Calu3 (cell line): ENCODE data around the gene MCM7. TPM values are rescaled to one million over a fixed set of nuclear protein-coding genes. Genes with fewer than 3 reads are reported as not detected.
A peak's percentile ranks its signal among the peaks of the same experiment; 100 is the strongest.

Experiments used
- BruUV-seq: library from RNA; stranded (reverse); fragments of 400-500 nt; replicated peaks from 2 replicates; lab custom pipeline; 2021; lab: Mats Ljungman, UMichigan
- CTCF ChIA-PET: fragments of 300-600 bp; sonication (Branson Sonifier 250); formaldehyde crosslinking; loops from one replicate; lab custom pipeline; 2022; ENCODE audit warnings: antibody characterized with exemption; lab: Charles Lee
- DNase-seq: peaks from one replicate; pipeline ENCODE4 v3.0.0; 2022
- H3K27ac Mint-ChIP-seq: one replicate; pipeline ENCODE4 v1.8.0; 2022; ENCODE audit warnings: mixed read lengths; ENCODE audit not compliant: unreplicated experiment
- H3K27me3 Mint-ChIP-seq: one replicate; pipeline ENCODE4 v1.8.0; 2022; ENCODE audit warnings: mixed read lengths; ENCODE audit not compliant: unreplicated experiment
- H3K36me3 Mint-ChIP-seq: one replicate; pipeline ENCODE4 v1.8.0; 2022; ENCODE audit warnings: mild to moderate bottlenecking, moderate library complexity, mixed read lengths; ENCODE audit not compliant: insufficient read depth, unreplicated experiment
- H3K4me1 Mint-ChIP-seq: one replicate; pipeline ENCODE4 v1.8.0; 2022; ENCODE audit warnings: mild to moderate bottlenecking, low read depth, mixed read lengths; ENCODE audit not compliant: unreplicated experiment
- H3K4me3 Mint-ChIP-seq: one replicate; pipeline ENCODE4 v1.8.0; 2022; ENCODE audit warnings: mild to moderate bottlenecking, low read depth, moderate library complexity, mixed read lengths; ENCODE audit not compliant: unreplicated experiment
- H3K9me3 Mint-ChIP-seq: one replicate; pipeline ENCODE4 v1.8.0; 2022; ENCODE audit warnings: low read depth, mixed read lengths; ENCODE audit not compliant: unreplicated experiment
- CTCF ChIP-seq: fragments of 200-600 bp; IDR thresholded peaks from one replicate; pipeline ENCODE4 v1.8.0; 2022; ENCODE audit warnings: antibody characterized with exemption; ENCODE audit not compliant: unreplicated experiment
- intact Hi-C: fragments of 100-400 bp; cut with micrococcal nuclease; formaldehyde crosslinking; loops from one replicate; pipeline ENCODE4 v1.10.0; 2022; ENCODE audit not compliant: unreplicated experiment
- total RNA-seq: library from RNA; stranded (reverse); gene quantifications from 2 replicates; pipeline ENCODE4 v1.2.3, GENCODE V29; 2022

MCM7 gene
- total RNA-seq, 1 experiment from 2014 or later: 122 TPM

- peak within 1 kb of the TSS; percentile 9 for H3K27ac Mint-ChIP-seq
- BruUV-seq: TSS peak; percentile 12
- intact Hi-C loops: no loop called here
These were observed 12.4 kb downstream of the MCM7 start, which contains the start of gene COPS6 for GRCh38 chr7:100088621-100089457. Gene COPS6, plus strand, starts transcription at chr7:100088969. Its CDS starts 22 bp downstream, at chr7:100088991.

GRCh38 chr7:100088095-100088620 is 13.0 kb downstream of the MCM7 start:
- TF ChIP-seq CTCF: no peak
- Mint-ChIP-seq H3K27me3 (no peaks in the 10 kb centered on the region), H3K36me3 (peaks cover 47% of the 10 kb centered on the region), H3K4me3 (peak overlapping the region; percentile 79), H3K9me3 (no peaks in the 10 kb centered on the region), H3K4me1 (peaks cover 13% of the 10 kb centered on the region), H3K27ac (no peak overlapping the region)
- CTCF ChIA-PET: interaction anchor here (0.7 kb wide), 1 partner anchor 8 kb away, joined by 3 read pairs; no protein-coding TSS in a partner anchor
- no peak for DNase-seq
- intact Hi-C loops: no loop called here
- no TSS peak for BruUV-seq

More at GRCh38 chr7:100088621-100089457, 12.4 kb downstream of the MCM7 start, which contains the start of gene COPS6:
- no peak for TF ChIP-seq CTCF
- DNase-seq: peak; percentile 88
- Mint-ChIP-seq H3K9me3 (no peaks in the 10 kb centered on the region), H3K36me3 (peaks cover 52% of the 10 kb centered on the region), H3K4me1 (peaks cover 11% of the 10 kb centered on the region), H3K4me3 (peak within 1 kb of the TSS; percentile 79), H3K27me3 (no peaks in the 10 kb centered on the region)
- CTCF ChIA-PET: interaction anchor here (0.7 kb wide), 1 partner anchor 9 kb away, joined by 3 read pairs; no protein-coding TSS in a partner anchor

GRCh38 chr7:100087055-100087750 is 14.0 kb downstream of the MCM7 start:
- H3K9me3 Mint-ChIP-seq: no peaks in the 10 kb centered on the region
- intact Hi-C loops: no loop called here
- no peaks in the 10 kb centered on the region for H3K27me3 Mint-ChIP-seq
- H3K36me3 Mint-ChIP-seq: peaks cover 43% of the 10 kb centered on the region
- TF ChIP-seq CTCF: no peak
- CTCF ChIA-PET: no interaction called here
- BruUV-seq: no TSS peak
- H3K4me1 Mint-ChIP-seq: peaks cover 22% of the 10 kb centered on the region
- no peak for DNase-seq
- H3K4me3 Mint-ChIP-seq: no peak overlapping the region
- no peak overlapping the region for H3K27ac Mint-ChIP-seq

- no peak for DNase-seq
- BruUV-seq: no TSS peak
- Mint-ChIP-seq H3K36me3 (peaks cover 41% of the 10 kb centered on the region), H3K4me1 (peaks cover 22% of the 10 kb centered on the region), H3K4me3 (no peak overlapping the region), H3K9me3 (no peaks in the 10 kb centered on the region), H3K27ac (no peak overlapping the region), H3K27me3 (no peaks in the 10 kb centered on the region)
- TF ChIP-seq CTCF: no peak
- CTCF ChIA-PET: no interaction called here
- intact Hi-C loops: no loop called here
These were observed 15.7 kb downstream of the MCM7 start for GRCh38 chr7:100085515-100085914.
